ENCODE data around the gene IL10RB.

The IL10RB gene

GRCh38 chr21:33236013-33236686 is 30.0 kb upstream of the IL10RB start:
- no peak for TF ChIP-seq SNAI2 (CRISPR knock-in tag; IDR thresholded peaks at IDR 0.05)
- TF ChIP-seq ZNF8 (CRISPR knock-in tag; IDR thresholded peaks at IDR 0.05): no peak
- TF ChIP-seq ZFP3 (CRISPR knock-in tag; IDR thresholded peaks at IDR 0.05): no peak
- no peak for ATAC-seq

- no peak for TF ChIP-seq TCF4 (CRISPR knock-in tag; IDR thresholded peaks at IDR 0.05; ENCODE audit: borderline replicate concordance)
- no peak for TF ChIP-seq SNAI2 (CRISPR knock-in tag; IDR thresholded peaks at IDR 0.05)
- TF ChIP-seq PATZ1 (CRISPR knock-in tag; IDR thresholded peaks at IDR 0.05; ENCODE audit: borderline replicate concordance): no peak
- TF ChIP-seq ZFP30 (CRISPR knock-in tag; IDR thresholded peaks at IDR 0.05): no peak
- no peak for TF ChIP-seq ZNF70 (CRISPR knock-in tag; IDR thresholded peaks at IDR 0.05)
- no peak for TF ChIP-seq OSR1 (CRISPR knock-in tag; IDR thresholded peaks at IDR 0.05)
- no peak for TF ChIP-seq ZC3H10 (CRISPR knock-in tag; IDR thresholded peaks at IDR 0.05)
- TF ChIP-seq PPARA (CRISPR knock-in tag; IDR thresholded peaks at IDR 0.05; ENCODE audit: borderline replicate concordance): no peak
- TF ChIP-seq POU6F1 (CRISPR knock-in tag; IDR thresholded peaks at IDR 0.05; ENCODE audit: borderline replicate concordance, low read depth): no peak
- TF ChIP-seq ZNF565 (CRISPR knock-in tag; conservative IDR thresholded peaks at IDR 0.05; ENCODE audit: low read depth): no peak
- no peak for TF ChIP-seq CSRNP3 (CRISPR knock-in tag; IDR thresholded peaks at IDR 0.05)
- TF ChIP-seq ARNTL (CRISPR knock-in tag; IDR thresholded peaks at IDR 0.05; ENCODE audit: borderline replicate concordance, low read depth): no peak
- no peak for TF ChIP-seq ISL1 (CRISPR knock-in tag; IDR thresholded peaks at IDR 0.05)
- no peak for TF ChIP-seq ZFP3 (CRISPR knock-in tag; IDR thresholded peaks at IDR 0.05)
- ATAC-seq: no peak; the same call in 2 of the 3 replicates
These were observed 29.4 kb upstream of the IL10RB start for GRCh38 chr21:33236766-33237165.

GRCh38 chr21:33237486-33237885 is 28.7 kb upstream of the IL10RB start:
- TF ChIP-seq RARB (CRISPR knock-in tag; IDR thresholded peaks at IDR 0.05) (no peak), BACH2 (CRISPR knock-in tag; IDR thresholded peaks at IDR 0.05; ENCODE audit: borderline replicate concordance) (no peak), CREB5 (CRISPR knock-in tag; IDR thresholded peaks at IDR 0.05; ENCODE audit: low read depth) (no peak), TOX (CRISPR knock-in tag; IDR thresholded peaks at IDR 0.05; ENCODE audit: borderline replicate concordance) (no peak), ARNTL (CRISPR knock-in tag; IDR thresholded peaks at IDR 0.05; ENCODE audit: borderline replicate concordance, low read depth) (no peak), SNAI2 (CRISPR knock-in tag; IDR thresholded peaks at IDR 0.05) (no peak), GLIS3 (CRISPR knock-in tag; IDR thresholded peaks at IDR 0.05) (no peak), CSRNP3 (CRISPR knock-in tag; IDR thresholded peaks at IDR 0.05) (no peak), ZFP3 (CRISPR knock-in tag; IDR thresholded peaks at IDR 0.05) (no peak), PPARA (CRISPR knock-in tag; IDR thresholded peaks at IDR 0.05; ENCODE audit: borderline replicate concordance) (no peak)
- no peak for ATAC-seq

- no peak for ATAC-seq
- TF ChIP-seq CSDC2 (CRISPR knock-in tag; IDR thresholded peaks at IDR 0.05) (no peak), POU6F1 (CRISPR knock-in tag; IDR thresholded peaks at IDR 0.05; ENCODE audit: borderline replicate concordance, low read depth) (no peak), BACH2 (CRISPR knock-in tag; IDR thresholded peaks at IDR 0.05; ENCODE audit: borderline replicate concordance) (no peak), TSHZ2 (CRISPR knock-in tag; IDR thresholded peaks at IDR 0.05) (no peak), TOX (CRISPR knock-in tag; IDR thresholded peaks at IDR 0.05; ENCODE audit: borderline replicate concordance) (no peak), ZFP30 (CRISPR knock-in tag; IDR thresholded peaks at IDR 0.05) (no peak), RARB (CRISPR knock-in tag; IDR thresholded peaks at IDR 0.05) (no peak), ZNF565 (CRISPR knock-in tag; conservative IDR thresholded peaks at IDR 0.05; ENCODE audit: low read depth) (no peak), OSR1 (CRISPR knock-in tag; IDR thresholded peaks at IDR 0.05) (no peak), ZNF70 (CRISPR knock-in tag; IDR thresholded peaks at IDR 0.05) (no peak), SNAI2 (CRISPR knock-in tag; IDR thresholded peaks at IDR 0.05) (no peak)
These were observed 28.0 kb upstream of the IL10RB start for GRCh38 chr21:33238146-33238545.

Data from SK-N-SH treated with all-trans-retinoic acid at 6 μM for 48 hours (cell line).